ENCODE measurements around the gene R3HDM2. TPM values are rescaled to one million over a fixed set of nuclear protein-coding genes. Genes with fewer than 3 reads are reported as not detected.

The R3HDM2 gene
- total RNA-seq, 2 donors from 2014 or later, result 82.7 to 116 TPM

DNA sequence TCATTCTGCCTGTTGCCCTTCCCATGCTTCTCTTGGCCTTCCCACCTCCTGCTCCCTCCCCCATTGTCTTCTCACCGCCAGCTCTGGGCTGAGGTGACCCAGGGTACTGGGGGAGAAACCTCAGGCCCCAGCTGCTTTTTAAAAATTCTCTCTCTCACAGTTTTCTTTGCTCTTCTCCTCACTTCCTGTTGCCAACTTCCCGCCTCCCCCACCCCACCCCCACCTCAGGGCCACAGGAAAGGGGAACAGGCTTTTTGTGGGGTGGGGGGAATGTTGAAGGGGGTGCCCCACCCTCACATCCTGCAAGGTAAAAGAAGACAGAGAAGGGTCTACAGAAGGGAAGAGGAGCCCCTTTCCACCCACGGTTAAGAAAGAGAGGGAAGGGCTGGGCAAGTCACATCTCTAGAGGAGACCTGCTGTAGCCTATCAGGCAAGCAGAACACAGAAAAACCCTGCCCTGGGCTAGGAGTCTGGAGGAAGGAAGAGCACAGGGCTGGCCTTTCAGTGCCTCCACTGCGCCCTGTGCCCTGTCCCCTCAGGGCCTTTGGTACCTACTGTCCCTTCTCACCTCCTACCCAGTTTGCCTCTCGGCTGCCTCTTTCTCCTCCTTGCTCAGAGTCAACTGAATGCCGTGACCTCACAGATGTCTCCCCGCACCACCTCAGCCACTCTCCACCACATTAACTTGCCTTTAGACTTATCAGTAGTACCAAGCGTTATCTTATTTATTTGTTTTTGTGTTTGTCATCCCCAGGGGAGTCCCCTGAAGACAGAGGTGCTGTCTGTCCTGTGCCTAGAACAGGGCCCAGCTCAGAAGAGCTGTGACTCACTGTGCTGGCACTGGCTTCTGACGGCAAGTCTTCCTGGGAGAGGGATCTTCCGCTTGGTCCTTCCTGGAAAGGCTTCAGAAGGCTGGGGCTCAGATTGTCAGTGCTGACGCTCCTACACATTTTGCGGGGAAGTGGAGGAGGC is 47.2 kb upstream of the R3HDM2 start:
- Histone ChIP-seq H3K27me3 (ENCODE audit: control insufficient read depth, insufficient read depth, low read length, poor library complexity, severe bottlenecking) (peaks cover 45% of the 10 kb centered on the region), H3K27ac (ENCODE audit: low read depth, low read length) (no peak overlapping the region), H3K4me1 (ENCODE audit: control insufficient read depth, insufficient read depth, low read length) (no peaks in the 10 kb centered on the region), H3K9ac (ENCODE audit: extremely low read depth, low read length, poor library complexity, severe bottlenecking) (no peak overlapping the region), H3K36me3 (ENCODE audit: control insufficient read depth, insufficient read depth, low read length) (no peaks in the 10 kb centered on the region), H3K9me3 (ENCODE audit: control insufficient read depth, low read length) (no peaks in the 10 kb centered on the region), H3K4me3 (ENCODE audit: low read length) (no peak overlapping the region)
- peaks cover 29% of the 10 kb centered on the region for H3K4me1 Mint-ChIP-seq
- H3K36me3 Mint-ChIP-seq (ENCODE audit: low read depth), result no peaks in the 10 kb centered on the region
- peaks cover 60% of the 10 kb centered on the region for H3K27me3 Mint-ChIP-seq (ENCODE audit: insufficient read depth)
- TF ChIP-seq, protein P1, sequence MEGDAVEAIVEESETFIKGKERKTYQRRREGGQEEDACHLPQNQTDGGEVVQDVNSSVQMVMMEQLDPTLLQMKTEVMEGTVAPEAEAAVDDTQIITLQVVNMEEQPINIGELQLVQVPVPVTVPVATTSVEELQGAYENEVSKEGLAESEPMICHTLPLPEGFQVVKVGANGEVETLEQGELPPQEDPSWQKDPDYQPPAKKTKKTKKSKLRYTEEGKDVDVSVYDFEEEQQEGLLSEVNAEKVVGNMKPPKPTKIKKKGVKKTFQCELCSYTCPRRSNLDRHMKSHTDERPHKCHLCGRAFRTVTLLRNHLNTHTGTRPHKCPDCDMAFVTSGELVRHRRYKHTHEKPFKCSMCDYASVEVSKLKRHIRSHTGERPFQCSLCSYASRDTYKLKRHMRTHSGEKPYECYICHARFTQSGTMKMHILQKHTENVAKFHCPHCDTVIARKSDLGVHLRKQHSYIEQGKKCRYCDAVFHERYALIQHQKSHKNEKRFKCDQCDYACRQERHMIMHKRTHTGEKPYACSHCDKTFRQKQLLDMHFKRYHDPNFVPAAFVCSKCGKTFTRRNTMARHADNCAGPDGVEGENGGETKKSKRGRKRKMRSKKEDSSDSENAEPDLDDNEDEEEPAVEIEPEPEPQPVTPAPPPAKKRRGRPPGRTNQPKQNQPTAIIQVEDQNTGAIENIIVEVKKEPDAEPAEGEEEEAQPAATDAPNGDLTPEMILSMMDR (conservative IDR thresholded peaks at IDR 0.05), result no peak
- DNase-seq, result peak; percentile 75
- H3K27ac Mint-ChIP-seq, result no peak overlapping the region
- no peak overlapping the region for H3K4me3 Mint-ChIP-seq
- WGBS, 2 experiments (ENCODE audit: insufficient coverage in 1 of 2, insufficient read length in 1 of 2), result 82 to 84% methylated on average over 5 to 11 of the region's 12 CpGs
- H3K9me3 Mint-ChIP-seq, result no peaks in the 10 kb centered on the region

DNA sequence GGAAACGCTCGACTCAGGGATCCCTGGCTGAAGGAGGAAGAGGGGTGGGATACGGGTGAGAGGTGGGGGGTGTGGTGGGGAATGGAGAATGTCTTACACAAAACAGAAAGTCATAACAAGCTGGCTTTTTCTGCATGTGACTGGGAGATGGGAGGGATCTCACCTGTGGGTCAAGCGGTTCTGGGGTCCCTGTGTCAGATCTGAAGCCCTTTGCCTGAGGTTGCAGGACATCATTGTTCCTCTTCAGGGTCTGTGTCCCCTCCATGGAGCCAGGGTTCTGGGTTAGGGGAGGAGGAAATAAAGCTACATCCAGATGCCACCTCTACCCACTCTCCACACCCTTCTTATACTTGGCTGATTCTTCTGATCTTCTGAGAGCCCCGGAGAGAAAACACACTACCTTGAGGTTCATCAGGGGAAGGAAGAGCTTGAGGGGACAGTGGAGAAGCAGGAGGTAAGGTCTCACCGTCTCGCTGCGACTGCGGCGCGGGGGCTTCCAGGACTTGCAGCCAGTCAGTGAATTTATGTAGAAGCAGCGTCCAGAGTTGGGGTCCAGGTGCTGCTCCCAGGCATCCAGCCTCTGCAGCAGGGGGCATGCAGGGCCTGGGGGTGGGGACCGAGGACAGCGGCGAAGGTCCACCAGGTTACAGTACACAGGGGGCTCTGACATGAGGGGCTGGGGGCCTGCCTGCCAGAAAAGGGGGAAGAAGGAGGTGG is 46.3 kb upstream of the R3HDM2 start:
- Histone ChIP-seq H3K36me3 (ENCODE audit: control insufficient read depth, insufficient read depth, low read length) (no peaks in the 10 kb centered on the region), H3K27me3 (ENCODE audit: control insufficient read depth, insufficient read depth, low read length, poor library complexity, severe bottlenecking) (peaks cover 53% of the 10 kb centered on the region), H3K9me3 (ENCODE audit: control insufficient read depth, low read length) (no peaks in the 10 kb centered on the region), H3K4me1 (ENCODE audit: control insufficient read depth, insufficient read depth, low read length) (no peaks in the 10 kb centered on the region), H3K9ac (ENCODE audit: extremely low read depth, low read length, poor library complexity, severe bottlenecking) (no peak overlapping the region), H3K27ac (ENCODE audit: low read depth, low read length) (no peak overlapping the region), H3K4me3 (ENCODE audit: low read length) (no peak overlapping the region)
- Mint-ChIP-seq H3K4me3 (no peak overlapping the region), H3K9me3 (no peaks in the 10 kb centered on the region), H3K27me3 (ENCODE audit: insufficient read depth) (peaks cover 68% of the 10 kb centered on the region), H3K4me1 (peaks cover 29% of the 10 kb centered on the region), H3K36me3 (ENCODE audit: low read depth) (no peaks in the 10 kb centered on the region), H3K27ac (no peak overlapping the region)
- DNase-seq, result no peak
- 92% methylated on average over 6 to 15 of the region's 15 CpGs for WGBS, 2 experiments (ENCODE audit: insufficient coverage in 1 of 2, insufficient read length in 1 of 2)
- TF ChIP-seq, protein P1 (conservative IDR thresholded peaks at IDR 0.05), result no peak

DNA sequence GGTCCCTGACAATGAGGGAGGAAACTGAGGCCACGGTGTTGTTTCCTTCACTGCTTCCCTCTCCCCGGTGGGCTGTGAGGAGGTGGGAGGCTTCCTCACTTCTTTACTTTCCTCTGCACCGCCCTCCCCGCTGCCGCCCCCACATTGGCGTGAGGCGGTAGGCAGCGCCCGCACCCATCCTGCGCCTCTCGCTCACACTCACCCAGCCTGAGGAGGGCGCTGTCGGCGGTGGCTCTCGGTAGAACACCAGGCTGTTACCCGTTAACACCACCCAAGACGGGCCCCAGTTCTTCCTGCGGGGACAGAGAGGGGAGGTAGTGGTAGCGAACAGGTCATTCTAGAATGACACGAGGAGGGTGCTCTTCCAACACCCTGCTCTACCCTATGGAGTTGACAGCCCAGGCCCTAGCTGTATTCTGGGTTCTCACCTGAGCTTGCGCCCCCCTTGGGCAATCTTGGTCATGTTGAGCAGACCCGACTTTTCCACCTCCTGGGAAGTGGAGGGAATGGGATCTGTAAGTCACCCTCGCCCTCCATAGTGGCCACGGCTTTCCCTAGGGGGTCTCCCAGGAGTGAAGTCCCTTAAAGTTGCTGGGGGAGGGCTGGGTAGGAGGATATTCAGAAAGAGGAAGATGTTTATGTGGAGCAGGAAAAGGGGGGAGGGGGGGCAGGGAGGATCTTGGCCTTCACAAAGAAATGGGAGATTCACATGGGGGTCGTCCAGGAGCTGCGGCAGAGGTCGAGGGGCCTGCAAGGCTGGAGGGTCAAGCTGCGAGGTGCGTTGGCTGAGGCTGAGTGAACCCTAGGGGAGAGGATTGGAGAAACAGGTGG is 45.5 kb upstream of the R3HDM2 start:
- TF ChIP-seq, protein P1 (conservative IDR thresholded peaks at IDR 0.05), result peak; percentile 70
- Histone ChIP-seq H3K27ac (ENCODE audit: low read depth, low read length) (no peak overlapping the region), H3K4me1 (ENCODE audit: control insufficient read depth, insufficient read depth, low read length) (no peaks in the 10 kb centered on the region), H3K27me3 (ENCODE audit: control insufficient read depth, insufficient read depth, low read length, poor library complexity, severe bottlenecking) (peaks cover 60% of the 10 kb centered on the region), H3K9me3 (ENCODE audit: control insufficient read depth, low read length) (no peaks in the 10 kb centered on the region), H3K9ac (ENCODE audit: extremely low read depth, low read length, poor library complexity, severe bottlenecking) (no peak overlapping the region), H3K4me3 (ENCODE audit: low read length) (peak overlapping the region; percentile 69), H3K36me3 (ENCODE audit: control insufficient read depth, insufficient read depth, low read length) (no peaks in the 10 kb centered on the region)
- H3K4me3 Mint-ChIP-seq, result peak overlapping the region; percentile 51
- 55 to 80% methylated on average over 5 to 29 of the region's 29 CpGs for WGBS, 2 experiments (ENCODE audit: insufficient coverage in 1 of 2, insufficient read length in 1 of 2)
- DNase-seq, result peak; percentile 85
- H3K4me1 Mint-ChIP-seq, result peaks cover 24% of the 10 kb centered on the region
- no peaks in the 10 kb centered on the region for H3K36me3 Mint-ChIP-seq (ENCODE audit: low read depth)
- H3K27me3 Mint-ChIP-seq (ENCODE audit: insufficient read depth), result peaks cover 74% of the 10 kb centered on the region
- no peaks in the 10 kb centered on the region for H3K9me3 Mint-ChIP-seq
- no peak overlapping the region for H3K27ac Mint-ChIP-seq
